Muscle of back (tissue), 11 donors: ENCODE measurements around the gene APBA2. TPM values are rescaled to one million over a fixed set of nuclear protein-coding genes. Genes with fewer than 3 reads are reported as not detected.
A peak's percentile ranks its signal among the peaks of the same experiment; 100 is the strongest.

Experiments used
- DNase-seq, 3 donors: peaks; one replicate each; pipeline versions ENCODE4 v3.0.0 to v3.0.0-alpha.2; 2013
- polyA plus RNA-seq, 10 donors: library from polyadenylated mRNA; unstranded; fragments of 120-200 nt; gene quantifications; one replicate each; pipeline ENCODE4 v1.2.1, GENCODE V29; 2013; ENCODE audit not compliant: insufficient read length in 10 of 10

APBA2 gene
- polyA plus RNA-seq, 10 donors: 3.1 to 12.7 (median 4.7) TPM

GRCh38 chr15:28935316-28935715 lies 49.5 kb downstream of the APBA2 start:
- no peak for DNase-seq

GRCh38 chr15:28936081-28936480 lies 50.3 kb downstream of the APBA2 start:
- DNase-seq: no peak

GRCh38 chr15:28936481-28936881 lies 50.7 kb downstream of the APBA2 start:
- DNase-seq: no peak

- no peak for DNase-seq
Observed at GRCh38 chr15:28937271-28937670, 51.5 kb downstream of the APBA2 start.

- no peak for DNase-seq
Observed at GRCh38 chr15:28942046-28942445, 56.3 kb downstream of the APBA2 start.

- no peak for DNase-seq
Observed at GRCh38 chr15:28942571-28942970, 56.8 kb downstream of the APBA2 start.

GRCh38 chr15:28943146-28943545 lies 57.4 kb downstream of the APBA2 start:
- no peak for DNase-seq

- no peak for DNase-seq
Observed at GRCh38 chr15:28943611-28944230, 57.9 kb downstream of the APBA2 start.

- no peak for DNase-seq
Observed at GRCh38 chr15:28944286-28944685, 58.5 kb downstream of the APBA2 start.

GRCh38 chr15:28944696-28945300 lies 59.0 kb downstream of the APBA2 start:
- DNase-seq: no peak

GRCh38 chr15:28945626-28946230 lies 60.0 kb downstream of the APBA2 start:
- no peak for DNase-seq

GRCh38 chr15:28946803-28947202 lies 61.0 kb downstream of the APBA2 start:
- no peak for DNase-seq

GRCh38 chr15:28947221-28947674 lies 61.5 kb downstream of the APBA2 start:
- DNase-seq: no peak

- DNase-seq: no peak
Observed at GRCh38 chr15:28948036-28948435, 62.3 kb downstream of the APBA2 start.

GRCh38 chr15:28950916-28951315 lies 65.1 kb downstream of the APBA2 start:
- DNase-seq: no peak

- peak in 1 of 3 donors; percentile 36 for DNase-seq
Observed at GRCh38 chr15:28952666-28953491, 67.1 kb downstream of the APBA2 start.

- DNase-seq: no peak
Observed at GRCh38 chr15:28953573-28954195, 67.9 kb downstream of the APBA2 start.

- no peak for DNase-seq
Observed at GRCh38 chr15:28954466-28955159, 68.8 kb downstream of the APBA2 start.

GRCh38 chr15:28955160-28955992 lies 69.6 kb downstream of the APBA2 start:
- DNase-seq: no peak

GRCh38 chr15:28955993-28956421 lies 70.2 kb downstream of the APBA2 start:
- no peak for DNase-seq
